ENCODE results near the gene COPS8.

- no peak for TF ChIP-seq ZNF274 (IDR thresholded peaks at IDR 0.05; ENCODE audit: low read depth, low read length)
- no peak for TF ChIP-seq YY1 (IDR thresholded peaks at IDR 0.05; ENCODE audit: insufficient read depth, insufficient read length)
- TF ChIP-seq SUZ12 (IDR thresholded peaks at IDR 0.05; ENCODE audit: extremely low read depth, insufficient read depth, insufficient read length) = no peak
Observed at GRCh38 chr2:237102428-237102827, 16.7 kb downstream of the COPS8 start.
